ENCODE data around the gene MARK3. TPM values are rescaled to one million over a fixed set of nuclear protein-coding genes. Genes with fewer than 3 reads are reported as not detected.

Gene MARK3
- total RNA-seq, 2 experiments from 2014 or later: 107 TPM

DNA sequence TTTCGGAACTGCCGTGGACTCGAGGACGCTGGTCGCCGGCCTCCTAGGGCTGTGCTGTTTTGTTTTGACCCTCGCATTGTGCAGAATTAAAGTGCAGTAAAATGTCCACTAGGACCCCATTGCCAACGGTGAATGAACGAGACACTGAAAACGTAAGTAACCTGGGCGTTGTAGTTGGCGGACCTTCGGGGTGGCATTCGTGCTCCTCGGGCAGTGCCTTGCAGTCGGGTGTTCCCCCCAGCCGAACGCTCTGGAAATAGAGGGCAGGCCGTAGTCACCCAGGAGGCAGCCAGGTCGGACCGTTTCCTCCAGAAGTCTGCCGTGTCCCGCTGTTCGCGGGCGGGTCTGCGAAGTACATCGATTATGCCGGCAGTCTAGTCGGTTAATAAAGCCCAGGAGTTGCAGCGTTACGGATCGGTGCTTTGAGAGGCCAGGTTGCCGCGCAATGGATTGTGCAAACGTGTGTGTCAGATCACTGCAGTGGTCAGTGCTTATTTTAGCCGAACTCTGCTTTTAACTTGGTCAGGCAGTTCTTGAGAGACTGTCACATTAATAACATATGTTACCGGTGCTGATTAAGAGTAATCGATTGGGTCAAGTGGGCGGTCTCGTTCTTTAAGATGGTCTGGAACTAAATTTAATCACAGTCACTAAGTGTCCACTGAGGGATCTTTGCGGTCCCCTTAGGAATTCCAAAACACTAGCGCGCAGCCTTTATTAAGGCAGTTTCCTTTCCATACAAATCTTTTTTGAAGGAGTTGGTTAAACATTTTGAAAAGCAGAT lies 906 bp downstream of the MARK3 start:
- Mint-ChIP-seq H3K4me1 (ENCODE audit: low read depth) (peaks cover 49% of the 10 kb centered on the region), H3K27me3 (no peaks in the 10 kb centered on the region), H3K27ac (peak overlapping the region; percentile 96), H3K9me3 (no peaks in the 10 kb centered on the region), H3K36me3 (ENCODE audit: low read depth) (peaks cover 13% of the 10 kb centered on the region), H3K4me3 (peak overlapping the region; percentile 99)
- H3K9me3 ChIP-seq (ENCODE audit: control insufficient read depth in 1 of 2, insufficient read depth in 1 of 2, low read length in 2 of 2): no peaks in the 10 kb centered on the region
- ChIA-PET POLR2A (interaction anchor here (0.8 to 2.1 kb wide), 8 partner anchors 14 to 329 kb away, joined by 3 to 32 read pairs (median 4); partner anchors contain the start of genes EIF5, XRCC3 and ZFYVE21), CTCF (interaction anchor here (0.9 to 1.0 kb wide), 2 partner anchors 12 to 53 kb away, joined by 3 read pairs; partner anchors contain the start of gene EIF5)
- peak in 13 of 14 experiments; percentile 11 to 61 (median 22) for DNase-seq
- H3K4me1 ChIP-seq (ENCODE audit: insufficient read depth, low read length): peaks cover 34% of the 10 kb centered on the region
- peak overlapping the region; percentile 84 to 92 for H3K27ac ChIP-seq (ENCODE audit: low read depth in 1 of 2, low read length in 2 of 2)
- intact Hi-C loops (cut with DNase I, micrococcal nuclease): loop anchor here (1.0 to 5.0 kb wide), 4 partner anchors 51 to 176 kb away; partner anchors contain the start of genes BAG5 (in 1 of the 2), COA8 (in 1 of the 2) and TRMT61A (in 1 of the 2)
- H3K27me3 ChIP-seq (ENCODE audit: control insufficient read depth in 1 of 2, insufficient read depth in 2 of 2, low read length in 2 of 2): no peaks in the 10 kb centered on the region
- H3K4me3 ChIP-seq (ENCODE audit: low read length): peak overlapping the region; percentile 89
- no peak for TF ChIP-seq CTCF (IDR thresholded peaks at IDR 0.05)
- ATAC-seq (ENCODE audit: poor library complexity): no peak
- no peaks in the 10 kb centered on the region for H3K36me3 ChIP-seq (ENCODE audit: insufficient read depth, low read length)

DNA sequence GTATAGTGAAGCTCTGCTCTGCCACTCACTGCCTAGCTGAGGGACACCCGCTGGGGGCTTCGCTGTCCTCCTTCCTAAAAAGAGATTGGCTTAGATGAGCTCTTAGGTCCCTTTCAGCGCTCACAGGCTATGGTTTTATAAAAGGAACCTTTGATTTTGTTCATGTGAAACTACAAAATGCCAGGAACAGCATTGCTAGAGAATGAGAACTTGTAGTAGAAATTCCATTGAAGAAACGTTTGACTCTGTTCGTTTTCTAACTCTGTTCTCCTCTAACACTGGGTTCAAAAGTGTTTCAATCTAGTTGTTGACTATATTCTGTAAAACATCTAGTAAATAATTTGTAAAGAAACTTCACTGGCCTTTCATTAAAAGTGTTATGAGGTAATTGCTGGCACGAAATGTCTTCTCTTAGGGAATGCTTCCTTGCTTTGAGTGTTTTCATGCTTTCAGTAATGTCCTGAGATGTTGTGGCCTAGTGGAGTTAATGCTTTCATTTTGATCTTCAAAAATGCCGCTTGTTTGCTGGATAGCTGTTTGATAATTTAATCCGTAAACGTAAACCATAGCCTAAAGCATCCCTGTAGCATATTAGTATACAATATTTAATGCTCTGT lies 1.6 kb downstream of the MARK3 start:
- Histone ChIP-seq H3K4me3 (ENCODE audit: low read length) (peak overlapping the region; percentile 89), H3K9me3 (ENCODE audit: control insufficient read depth in 1 of 2, insufficient read depth in 1 of 2, low read length in 2 of 2) (no peaks in the 10 kb centered on the region), H3K4me1 (ENCODE audit: insufficient read depth, low read length) (peaks cover 40% of the 10 kb centered on the region), H3K36me3 (ENCODE audit: insufficient read depth, low read length) (no peaks in the 10 kb centered on the region), H3K27me3 (ENCODE audit: control insufficient read depth in 1 of 2, insufficient read depth in 2 of 2, low read length in 2 of 2) (no peaks in the 10 kb centered on the region), H3K27ac (ENCODE audit: low read depth in 1 of 2, low read length in 2 of 2) (peak overlapping the region in 1 of 2 donors; percentile 92)
- intact Hi-C loops (cut with DNase I, micrococcal nuclease): loop anchor here in 1 of 2 experiments (5.0 kb wide), 1 partner anchor 175 kb away; the partner anchor contains the start of genes BAG5 and COA8
- ChIA-PET CTCF (no interaction called here), POLR2A (interaction anchor here (0.8 to 1.4 kb wide), 2 partner anchors 28 to 41 kb away, joined by 3 read pairs; no protein-coding TSS in a partner anchor)
- ATAC-seq (ENCODE audit: poor library complexity) (no peak), DNase-seq (peak in 1 of 14 experiments; percentile 16)
- peaks cover 53% of the 10 kb centered on the region for H3K4me1 Mint-ChIP-seq (ENCODE audit: low read depth)
- no peaks in the 10 kb centered on the region for H3K27me3 Mint-ChIP-seq
- peak overlapping the region; percentile 99 for H3K4me3 Mint-ChIP-seq
- no peaks in the 10 kb centered on the region for H3K9me3 Mint-ChIP-seq
- no peak for TF ChIP-seq CTCF (IDR thresholded peaks at IDR 0.05)
- peak overlapping the region; percentile 96 for H3K27ac Mint-ChIP-seq
- H3K36me3 Mint-ChIP-seq (ENCODE audit: low read depth): peaks cover 13% of the 10 kb centered on the region

DNA sequence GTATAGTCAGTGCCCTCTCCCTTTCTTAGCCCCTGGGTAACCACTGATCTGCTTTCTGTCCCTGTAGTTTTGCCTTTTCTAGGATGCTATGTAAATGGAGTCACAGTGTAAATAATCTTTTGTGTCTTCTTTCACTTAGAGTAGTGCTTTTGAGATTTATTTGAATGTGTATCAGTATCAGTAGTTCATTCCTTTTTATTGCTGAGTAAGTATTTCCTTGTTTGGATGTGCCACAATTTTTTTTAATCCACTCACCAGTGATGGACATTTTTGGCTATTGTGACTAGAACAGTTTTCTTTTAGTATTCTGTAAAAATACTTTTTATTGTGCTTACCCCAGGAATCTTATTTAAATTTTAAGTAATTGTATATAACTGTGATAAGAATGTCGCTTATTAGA lies 3.4 kb downstream of the MARK3 start:
- H3K4me1 ChIP-seq (ENCODE audit: insufficient read depth, low read length): peaks cover 56% of the 10 kb centered on the region
- peak overlapping the region; percentile 84 for H3K4me3 Mint-ChIP-seq

More for the DNA sequence above, 3.4 kb downstream of the MARK3 start:
- Histone ChIP-seq H3K27me3 (ENCODE audit: control insufficient read depth in 1 of 2, insufficient read depth in 2 of 2, low read length in 2 of 2) (no peaks in the 10 kb centered on the region), H3K27ac (ENCODE audit: low read depth in 1 of 2, low read length in 2 of 2) (no peak overlapping the region), H3K9me3 (ENCODE audit: control insufficient read depth in 1 of 2, insufficient read depth in 1 of 2, low read length in 2 of 2) (no peaks in the 10 kb centered on the region), H3K36me3 (ENCODE audit: insufficient read depth, low read length) (no peaks in the 10 kb centered on the region), H3K4me3 (ENCODE audit: low read length) (no peak overlapping the region)
- no peak for TF ChIP-seq CTCF (IDR thresholded peaks at IDR 0.05)
- DNase-seq: no peak
- ATAC-seq (ENCODE audit: poor library complexity): no peak
- peak overlapping the region; percentile 12 for H3K27ac Mint-ChIP-seq
- intact Hi-C loops (cut with DNase I, micrococcal nuclease): loop anchor here in 1 of 2 experiments (5.0 kb wide), 1 partner anchor 174 kb away; the partner anchor contains the start of genes BAG5 and COA8
- peaks cover 13% of the 10 kb centered on the region for H3K36me3 Mint-ChIP-seq (ENCODE audit: low read depth)
- ChIA-PET CTCF (interaction anchor here (0.7 kb wide), 1 partner anchor 54 kb away, joined by 5 read pairs; no protein-coding TSS in a partner anchor), POLR2A (no interaction called here)
- H3K9me3 Mint-ChIP-seq: no peaks in the 10 kb centered on the region
- no peaks in the 10 kb centered on the region for H3K27me3 Mint-ChIP-seq
- peaks cover 66% of the 10 kb centered on the region for H3K4me1 Mint-ChIP-seq (ENCODE audit: low read depth)
